GM12875 (cell line): Measurements from ENCODE around the gene ANLN.
A peak's percentile ranks its signal among the peaks of the same experiment; 100 is the strongest.
"Not testable (repeated sequence)": the region's sequence is repeated elsewhere in the genome, so short reads cannot be mapped to it uniquely, and the experiment has no call there.

Experiments
- H3K4me3 ChIP-seq: one replicate; pipeline ENCODE4 v1.5.1; 2011; ENCODE audit warnings: low read depth, low read length, control low read depth
- CTCF ChIP-seq: IDR thresholded peaks from 2 replicates; pipeline ENCODE4 v1.5.1; 2011; ENCODE audit warnings: low read depth, mild to moderate bottlenecking, control low read depth, inconsistent platforms, low read length, moderate library complexity, borderline replicate concordance; ENCODE audit not compliant: insufficient read depth

ANLN gene

GRCh38 chr7:36475381-36475780 lies 85.7 kb downstream of the ANLN start:
- 0 out of 2 replicates have a peak, but pooled peaks have one; percentile 2 for TF ChIP-seq CTCF

GRCh38 chr7:36478745-36479144 lies 89.1 kb downstream of the ANLN start:
- TF ChIP-seq CTCF, result no peak
- H3K4me3 ChIP-seq, result no peak overlapping the region

More at GRCh38 chr7:36475381-36475780, 85.7 kb downstream of the ANLN start:
- no peak overlapping the region for H3K4me3 ChIP-seq

GRCh38 chr7:36483853-36484252 lies 94.2 kb downstream of the ANLN start:
- not testable (repeated sequence) for H3K4me3 ChIP-seq

- H3K4me3 ChIP-seq, result no peak overlapping the region
- no peak for TF ChIP-seq CTCF
These were observed 94.6 kb downstream of the ANLN start for GRCh38 chr7:36484265-36484664.

GRCh38 chr7:36486336-36486735 lies 96.7 kb downstream of the ANLN start:
- no peak for TF ChIP-seq CTCF
- no peak overlapping the region for H3K4me3 ChIP-seq

- H3K4me3 ChIP-seq, result no peak overlapping the region
- TF ChIP-seq CTCF, result peak; percentile 48; the same call in 1 of the 2 replicates
These were observed 98.2 kb downstream of the ANLN start for GRCh38 chr7:36487756-36488336.

GRCh38 chr7:36488672-36489071 lies 99.0 kb downstream of the ANLN start:
- not testable (repeated sequence) for H3K4me3 ChIP-seq

- TF ChIP-seq CTCF, result no peak
- H3K4me3 ChIP-seq, result no peak overlapping the region
These were observed 100.8 kb downstream of the ANLN start for GRCh38 chr7:36490419-36490830.
